ENCODE results near the gene WNT9B. TPM values are rescaled to one million over a fixed set of nuclear protein-coding genes. Genes with fewer than 3 reads are reported as not detected.

Gene WNT9B
- total and polyA plus RNA-seq, 2 experiments from 2014 or later, result 0.17 TPM; not detected in 1

DNA sequence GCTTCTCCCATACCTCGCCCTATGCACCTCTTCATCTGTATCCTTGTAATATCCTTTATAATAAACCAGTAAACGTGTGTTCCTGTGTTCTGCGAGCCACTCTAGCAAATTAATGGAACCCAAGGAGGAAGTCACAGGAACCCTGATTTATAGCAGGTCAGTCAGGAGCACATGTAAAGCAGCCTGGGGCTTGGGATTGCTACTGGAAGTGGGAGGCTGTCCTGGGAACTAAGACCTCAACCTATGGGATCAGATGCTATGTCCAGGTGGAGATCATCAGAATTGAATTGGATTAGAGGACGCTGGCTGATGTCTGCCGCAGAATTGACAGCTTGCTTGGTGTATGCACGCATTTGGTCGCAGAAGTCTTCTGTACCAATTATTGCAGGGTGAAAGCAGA is 48.6 kb upstream of the WNT9B start (continued):
- TF ChIP-seq, protein P1, sequence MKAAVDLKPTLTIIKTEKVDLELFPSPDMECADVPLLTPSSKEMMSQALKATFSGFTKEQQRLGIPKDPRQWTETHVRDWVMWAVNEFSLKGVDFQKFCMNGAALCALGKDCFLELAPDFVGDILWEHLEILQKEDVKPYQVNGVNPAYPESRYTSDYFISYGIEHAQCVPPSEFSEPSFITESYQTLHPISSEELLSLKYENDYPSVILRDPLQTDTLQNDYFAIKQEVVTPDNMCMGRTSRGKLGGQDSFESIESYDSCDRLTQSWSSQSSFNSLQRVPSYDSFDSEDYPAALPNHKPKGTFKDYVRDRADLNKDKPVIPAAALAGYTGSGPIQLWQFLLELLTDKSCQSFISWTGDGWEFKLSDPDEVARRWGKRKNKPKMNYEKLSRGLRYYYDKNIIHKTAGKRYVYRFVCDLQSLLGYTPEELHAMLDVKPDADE (IDR thresholded peaks at IDR 0.05), result no peak
- TF ChIP-seq, protein P2, sequence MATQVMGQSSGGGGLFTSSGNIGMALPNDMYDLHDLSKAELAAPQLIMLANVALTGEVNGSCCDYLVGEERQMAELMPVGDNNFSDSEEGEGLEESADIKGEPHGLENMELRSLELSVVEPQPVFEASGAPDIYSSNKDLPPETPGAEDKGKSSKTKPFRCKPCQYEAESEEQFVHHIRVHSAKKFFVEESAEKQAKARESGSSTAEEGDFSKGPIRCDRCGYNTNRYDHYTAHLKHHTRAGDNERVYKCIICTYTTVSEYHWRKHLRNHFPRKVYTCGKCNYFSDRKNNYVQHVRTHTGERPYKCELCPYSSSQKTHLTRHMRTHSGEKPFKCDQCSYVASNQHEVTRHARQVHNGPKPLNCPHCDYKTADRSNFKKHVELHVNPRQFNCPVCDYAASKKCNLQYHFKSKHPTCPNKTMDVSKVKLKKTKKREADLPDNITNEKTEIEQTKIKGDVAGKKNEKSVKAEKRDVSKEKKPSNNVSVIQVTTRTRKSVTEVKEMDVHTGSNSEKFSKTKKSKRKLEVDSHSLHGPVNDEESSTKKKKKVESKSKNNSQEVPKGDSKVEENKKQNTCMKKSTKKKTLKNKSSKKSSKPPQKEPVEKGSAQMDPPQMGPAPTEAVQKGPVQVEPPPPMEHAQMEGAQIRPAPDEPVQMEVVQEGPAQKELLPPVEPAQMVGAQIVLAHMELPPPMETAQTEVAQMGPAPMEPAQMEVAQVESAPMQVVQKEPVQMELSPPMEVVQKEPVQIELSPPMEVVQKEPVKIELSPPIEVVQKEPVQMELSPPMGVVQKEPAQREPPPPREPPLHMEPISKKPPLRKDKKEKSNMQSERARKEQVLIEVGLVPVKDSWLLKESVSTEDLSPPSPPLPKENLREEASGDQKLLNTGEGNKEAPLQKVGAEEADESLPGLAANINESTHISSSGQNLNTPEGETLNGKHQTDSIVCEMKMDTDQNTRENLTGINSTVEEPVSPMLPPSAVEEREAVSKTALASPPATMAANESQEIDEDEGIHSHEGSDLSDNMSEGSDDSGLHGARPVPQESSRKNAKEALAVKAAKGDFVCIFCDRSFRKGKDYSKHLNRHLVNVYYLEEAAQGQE (IDR thresholded peaks at IDR 0.05; ENCODE audit: unreplicated experiment), result no peak
- no peak for TF ChIP-seq STAT1 (IDR thresholded peaks at IDR 0.05; ENCODE audit: unreplicated experiment)
- TF ChIP-seq, protein P3, sequence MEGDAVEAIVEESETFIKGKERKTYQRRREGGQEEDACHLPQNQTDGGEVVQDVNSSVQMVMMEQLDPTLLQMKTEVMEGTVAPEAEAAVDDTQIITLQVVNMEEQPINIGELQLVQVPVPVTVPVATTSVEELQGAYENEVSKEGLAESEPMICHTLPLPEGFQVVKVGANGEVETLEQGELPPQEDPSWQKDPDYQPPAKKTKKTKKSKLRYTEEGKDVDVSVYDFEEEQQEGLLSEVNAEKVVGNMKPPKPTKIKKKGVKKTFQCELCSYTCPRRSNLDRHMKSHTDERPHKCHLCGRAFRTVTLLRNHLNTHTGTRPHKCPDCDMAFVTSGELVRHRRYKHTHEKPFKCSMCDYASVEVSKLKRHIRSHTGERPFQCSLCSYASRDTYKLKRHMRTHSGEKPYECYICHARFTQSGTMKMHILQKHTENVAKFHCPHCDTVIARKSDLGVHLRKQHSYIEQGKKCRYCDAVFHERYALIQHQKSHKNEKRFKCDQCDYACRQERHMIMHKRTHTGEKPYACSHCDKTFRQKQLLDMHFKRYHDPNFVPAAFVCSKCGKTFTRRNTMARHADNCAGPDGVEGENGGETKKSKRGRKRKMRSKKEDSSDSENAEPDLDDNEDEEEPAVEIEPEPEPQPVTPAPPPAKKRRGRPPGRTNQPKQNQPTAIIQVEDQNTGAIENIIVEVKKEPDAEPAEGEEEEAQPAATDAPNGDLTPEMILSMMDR (conservative IDR thresholded peaks at IDR 0.05; ENCODE audit: low read depth in 2 of 2), result no peak

DNA sequence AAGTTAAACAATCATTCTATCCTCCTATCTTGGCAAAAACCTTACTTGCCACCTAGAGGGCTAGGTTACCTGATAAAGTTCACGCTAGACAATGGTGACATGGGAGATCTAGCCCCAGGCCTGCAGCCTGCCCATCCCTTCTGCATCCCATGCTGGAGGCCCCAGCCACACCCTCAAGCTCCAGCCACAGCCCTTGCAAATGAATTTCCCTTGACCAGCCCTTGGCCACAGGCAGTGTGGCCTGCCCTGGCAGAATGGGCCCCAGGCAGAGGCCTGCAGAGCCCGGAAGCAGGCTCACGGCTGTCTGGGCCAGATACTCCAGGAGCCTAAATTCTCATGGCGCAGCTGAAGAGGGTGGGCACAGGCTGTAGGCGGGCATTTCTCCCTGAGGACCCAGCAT is 47.8 kb upstream of the WNT9B start:
- Histone ChIP-seq H3K9me2 (ENCODE audit: insufficient read depth) (no peaks in the 10 kb centered on the region), H3K27ac (ENCODE audit: low read depth) (no peak overlapping the region), H3K4me1 (ENCODE audit: insufficient read depth) (no peaks in the 10 kb centered on the region), H3F3A (replicated peaks; ENCODE audit: low read depth) (no peaks in the 10 kb centered on the region), H3K4me2 (no peak overlapping the region), H3K27me3 (ENCODE audit: insufficient read depth) (no peaks in the 10 kb centered on the region), H2AFZ (no peak overlapping the region), H3K4me3 (no peak overlapping the region), H3K79me2 (replicated peaks; ENCODE audit: insufficient read depth) (no peaks in the 10 kb centered on the region), H3K36me3 (ENCODE audit: insufficient read depth) (no peaks in the 10 kb centered on the region), H4K20me1 (replicated peaks; ENCODE audit: insufficient read depth) (no peaks in the 10 kb centered on the region)
- Mint-ChIP-seq H3K4me3 (no peak overlapping the region), H3K9me3 (no peaks in the 10 kb centered on the region; the same call in 2 of the 3 replicates), H3K36me3 (ENCODE audit: low read depth) (no peaks in the 10 kb centered on the region), H3K27me3 (ENCODE audit: insufficient read depth, low read depth, poor library complexity) (peaks cover 4% of the 10 kb centered on the region), H3K27ac (no peak overlapping the region), H3K4me1 (no peaks in the 10 kb centered on the region; the same call in 1 of the 3 replicates)
- DNase-seq (ENCODE audit: low spot score) (no peak), ATAC-seq (no peak)
- TF ChIP-seq CREB1 (CRISPR knock-in tag; IDR thresholded peaks at IDR 0.05; ENCODE audit: low read depth) (no peak), STAT1 (IDR thresholded peaks at IDR 0.05; ENCODE audit: unreplicated experiment) (no peak), JUNB (IDR thresholded peaks at IDR 0.05; ENCODE audit: unreplicated experiment) (no peak), EZH2 (IDR thresholded peaks at IDR 0.05; ENCODE audit: low read depth, unreplicated experiment) (no peak)
- TF ChIP-seq, protein P2 (IDR thresholded peaks at IDR 0.05; ENCODE audit: unreplicated experiment), result no peak
- TF ChIP-seq, protein P4, sequence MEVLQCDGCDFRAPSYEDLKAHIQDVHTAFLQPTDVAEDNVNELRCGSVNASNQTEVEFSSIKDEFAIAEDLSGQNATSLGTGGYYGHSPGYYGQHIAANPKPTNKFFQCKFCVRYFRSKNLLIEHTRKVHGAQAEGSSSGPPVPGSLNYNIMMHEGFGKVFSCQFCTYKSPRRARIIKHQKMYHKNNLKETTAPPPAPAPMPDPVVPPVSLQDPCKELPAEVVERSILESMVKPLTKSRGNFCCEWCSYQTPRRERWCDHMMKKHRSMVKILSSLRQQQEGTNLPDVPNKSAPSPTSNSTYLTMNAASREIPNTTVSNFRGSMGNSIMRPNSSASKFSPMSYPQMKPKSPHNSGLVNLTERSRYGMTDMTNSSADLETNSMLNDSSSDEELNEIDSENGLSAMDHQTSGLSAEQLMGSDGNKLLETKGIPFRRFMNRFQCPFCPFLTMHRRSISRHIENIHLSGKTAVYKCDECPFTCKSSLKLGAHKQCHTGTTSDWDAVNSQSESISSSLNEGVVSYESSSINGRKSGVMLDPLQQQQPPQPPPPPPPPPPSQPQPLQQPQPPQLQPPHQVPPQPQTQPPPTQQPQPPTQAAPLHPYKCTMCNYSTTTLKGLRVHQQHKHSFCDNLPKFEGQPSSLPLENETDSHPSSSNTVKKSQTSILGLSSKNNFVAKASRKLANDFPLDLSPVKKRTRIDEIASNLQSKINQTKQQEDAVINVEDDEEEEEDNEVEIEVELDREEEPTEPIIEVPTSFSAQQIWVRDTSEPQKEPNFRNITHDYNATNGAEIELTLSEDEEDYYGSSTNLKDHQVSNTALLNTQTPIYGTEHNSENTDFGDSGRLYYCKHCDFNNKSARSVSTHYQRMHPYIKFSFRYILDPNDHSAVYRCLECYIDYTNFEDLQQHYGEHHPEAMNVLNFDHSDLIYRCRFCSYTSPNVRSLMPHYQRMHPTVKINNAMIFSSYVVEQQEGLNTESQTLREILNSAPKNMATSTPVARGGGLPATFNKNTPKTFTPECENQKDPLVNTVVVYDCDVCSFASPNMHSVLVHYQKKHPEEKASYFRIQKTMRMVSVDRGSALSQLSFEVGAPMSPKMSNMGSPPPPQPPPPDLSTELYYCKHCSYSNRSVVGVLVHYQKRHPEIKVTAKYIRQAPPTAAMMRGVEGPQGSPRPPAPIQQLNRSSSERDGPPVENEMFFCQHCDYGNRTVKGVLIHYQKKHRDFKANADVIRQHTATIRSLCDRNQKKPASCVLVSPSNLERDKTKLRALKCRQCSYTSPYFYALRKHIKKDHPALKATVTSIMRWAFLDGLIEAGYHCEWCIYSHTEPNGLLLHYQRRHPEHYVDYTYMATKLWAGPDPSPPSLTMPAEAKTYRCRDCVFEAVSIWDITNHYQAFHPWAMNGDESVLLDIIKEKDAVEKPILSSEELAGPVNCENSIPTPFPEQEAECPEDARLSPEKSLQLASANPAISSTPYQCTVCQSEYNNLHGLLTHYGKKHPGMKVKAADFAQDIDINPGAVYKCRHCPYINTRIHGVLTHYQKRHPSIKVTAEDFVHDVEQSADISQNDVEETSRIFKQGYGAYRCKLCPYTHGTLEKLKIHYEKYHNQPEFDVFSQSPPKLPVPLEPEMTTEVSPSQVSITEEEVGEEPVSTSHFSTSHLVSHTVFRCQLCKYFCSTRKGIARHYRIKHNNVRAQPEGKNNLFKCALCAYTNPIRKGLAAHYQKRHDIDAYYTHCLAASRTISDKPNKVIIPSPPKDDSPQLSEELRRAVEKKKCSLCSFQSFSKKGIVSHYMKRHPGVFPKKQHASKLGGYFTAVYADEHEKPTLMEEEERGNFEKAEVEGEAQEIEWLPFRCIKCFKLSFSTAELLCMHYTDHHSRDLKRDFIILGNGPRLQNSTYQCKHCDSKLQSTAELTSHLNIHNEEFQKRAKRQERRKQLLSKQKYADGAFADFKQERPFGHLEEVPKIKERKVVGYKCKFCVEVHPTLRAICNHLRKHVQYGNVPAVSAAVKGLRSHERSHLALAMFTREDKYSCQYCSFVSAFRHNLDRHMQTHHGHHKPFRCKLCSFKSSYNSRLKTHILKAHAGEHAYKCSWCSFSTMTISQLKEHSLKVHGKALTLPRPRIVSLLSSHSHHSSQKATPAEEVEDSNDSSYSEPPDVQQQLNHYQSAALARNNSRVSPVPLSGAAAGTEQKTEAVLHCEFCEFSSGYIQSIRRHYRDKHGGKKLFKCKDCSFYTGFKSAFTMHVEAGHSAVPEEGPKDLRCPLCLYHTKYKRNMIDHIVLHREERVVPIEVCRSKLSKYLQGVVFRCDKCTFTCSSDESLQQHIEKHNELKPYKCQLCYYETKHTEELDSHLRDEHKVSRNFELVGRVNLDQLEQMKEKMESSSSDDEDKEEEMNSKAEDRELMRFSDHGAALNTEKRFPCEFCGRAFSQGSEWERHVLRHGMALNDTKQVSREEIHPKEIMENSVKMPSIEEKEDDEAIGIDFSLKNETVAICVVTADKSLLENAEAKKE (CRISPR knock-in tag; IDR thresholded peaks at IDR 0.05), result no peak

All from GM23338 (cell line).